Activated naive CD8-positive, alpha-beta T cell treated with anti-CD3 and anti-CD28 coated beads, Interleukin-2, amount 50 U/mL, for 24 hours (primary cell): ENCODE data around the gene PPARA.

ENCODE experiments used
- ATAC-seq: fragments of 150-1000 bp; cut with Tn5 transposase; one replicate; pipeline ENCODE4 v1.10.0; 2021
- DNase-seq: peaks from one replicate; pipeline ENCODE4 v3.0.0; 2021
- H3K27ac Mint-ChIP-seq: one replicate; pipeline ENCODE4 v1.8.0; 2021; ENCODE audit warnings: mild to moderate bottlenecking, mixed read lengths
- H3K27me3 Mint-ChIP-seq: one replicate; pipeline ENCODE4 v1.8.0; 2021; ENCODE audit warnings: mixed read lengths
- H3K36me3 Mint-ChIP-seq: one replicate; pipeline ENCODE4 v1.8.0; 2021; ENCODE audit warnings: low read depth, mixed read lengths
- H3K4me1 Mint-ChIP-seq: one replicate; pipeline ENCODE4 v1.8.0; 2021; ENCODE audit warnings: mixed read lengths
- H3K4me3 Mint-ChIP-seq: one replicate; pipeline ENCODE4 v1.8.0; 2021; ENCODE audit warnings: mild to moderate bottlenecking, moderate library complexity, mixed read lengths
- H3K9me3 Mint-ChIP-seq: one replicate; pipeline ENCODE4 v1.8.0; 2021; ENCODE audit warnings: mixed read lengths

Gene PPARA

DNA sequence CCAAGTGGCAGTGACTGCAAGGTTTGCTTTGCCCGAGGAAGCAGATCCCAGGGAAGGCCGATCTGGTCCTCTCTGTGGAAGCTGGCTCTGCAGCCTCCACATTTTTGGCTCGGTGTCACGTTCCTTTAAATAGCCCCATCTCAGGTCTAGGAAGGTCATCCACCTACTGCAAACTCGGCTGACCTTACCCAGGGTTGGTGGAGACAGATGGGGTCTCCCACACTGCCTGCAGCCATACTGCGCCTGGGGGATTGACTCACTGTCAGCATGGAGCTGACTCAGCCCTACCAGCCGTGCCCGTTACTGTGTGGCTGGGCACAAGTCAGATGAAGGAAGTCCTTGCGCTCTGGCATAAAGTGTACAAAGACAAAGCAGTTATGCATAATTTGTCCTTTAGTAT lies 82.9 kb downstream of the PPARA start:
- ATAC-seq (no peak), DNase-seq (no peak)
- H3K4me3 Mint-ChIP-seq: no peak overlapping the region
- peaks cover 4% of the 10 kb centered on the region for H3K36me3 Mint-ChIP-seq
- H3K9me3 Mint-ChIP-seq: no peaks in the 10 kb centered on the region
- no peaks in the 10 kb centered on the region for H3K4me1 Mint-ChIP-seq
- H3K27me3 Mint-ChIP-seq: no peaks in the 10 kb centered on the region
- H3K27ac Mint-ChIP-seq: no peak overlapping the region

DNA sequence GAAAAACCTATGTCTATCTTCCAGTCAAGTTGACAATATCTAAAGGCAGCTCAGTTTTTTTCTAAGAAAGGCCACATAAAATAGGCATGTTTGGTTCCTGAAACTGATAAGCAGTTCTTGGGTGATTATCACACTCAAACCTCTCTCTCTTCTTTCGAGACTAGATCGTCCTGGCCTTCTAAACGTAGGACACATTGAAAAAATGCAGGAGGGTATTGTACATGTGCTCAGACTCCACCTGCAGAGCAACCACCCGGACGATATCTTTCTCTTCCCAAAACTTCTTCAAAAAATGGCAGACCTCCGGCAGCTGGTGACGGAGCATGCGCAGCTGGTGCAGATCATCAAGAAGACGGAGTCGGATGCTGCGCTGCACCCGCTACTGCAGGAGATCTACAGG lies 84.6 kb downstream of the PPARA start:
- peaks cover 6% of the 10 kb centered on the region for H3K4me1 Mint-ChIP-seq
- ATAC-seq (no peak), DNase-seq (no peak)
- H3K9me3 Mint-ChIP-seq: no peaks in the 10 kb centered on the region
- H3K4me3 Mint-ChIP-seq: no peak overlapping the region
- peaks cover 4% of the 10 kb centered on the region for H3K36me3 Mint-ChIP-seq
- no peak overlapping the region for H3K27ac Mint-ChIP-seq
- no peaks in the 10 kb centered on the region for H3K27me3 Mint-ChIP-seq

DNA sequence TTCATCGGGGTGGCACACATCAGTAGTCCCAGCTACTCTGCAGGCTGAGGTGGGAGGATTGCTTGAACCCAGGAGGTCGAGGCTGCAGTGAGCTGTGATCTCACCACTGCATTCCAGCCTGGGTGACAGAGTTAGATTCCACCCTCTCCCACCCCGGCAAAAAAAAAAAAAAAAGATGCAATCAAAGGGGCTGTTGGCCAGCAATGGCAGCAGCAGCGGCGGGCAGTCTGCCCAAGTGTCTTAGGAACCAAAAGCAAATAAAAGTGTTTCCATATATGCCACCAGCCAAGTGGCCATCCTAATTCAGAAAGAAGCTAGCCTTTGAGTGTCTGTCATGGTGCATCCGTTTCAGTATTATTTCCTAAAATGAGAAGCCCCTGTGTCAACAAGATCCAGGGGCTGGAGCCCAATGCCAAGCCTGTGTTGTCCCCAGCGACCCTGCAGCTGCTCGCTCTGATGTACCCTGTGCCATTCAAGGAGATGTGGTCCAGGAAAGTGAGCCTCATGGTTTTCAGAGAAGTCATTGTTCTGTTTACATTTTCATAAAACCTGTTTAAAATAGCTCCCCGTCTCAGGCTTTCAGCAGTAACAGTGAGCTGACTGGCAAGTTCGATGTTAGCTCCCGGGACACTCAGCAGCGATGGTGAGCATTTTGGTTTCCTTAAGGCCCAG lies 87.3 kb downstream of the PPARA start:
- no peak overlapping the region for H3K4me3 Mint-ChIP-seq
- no peaks in the 10 kb centered on the region for H3K9me3 Mint-ChIP-seq
- no peak overlapping the region for H3K27ac Mint-ChIP-seq
- no peak for ATAC-seq
- no peak for DNase-seq
- peaks cover 2% of the 10 kb centered on the region for H3K36me3 Mint-ChIP-seq
- H3K27me3 Mint-ChIP-seq: no peaks in the 10 kb centered on the region
- peaks cover 14% of the 10 kb centered on the region for H3K4me1 Mint-ChIP-seq

DNA sequence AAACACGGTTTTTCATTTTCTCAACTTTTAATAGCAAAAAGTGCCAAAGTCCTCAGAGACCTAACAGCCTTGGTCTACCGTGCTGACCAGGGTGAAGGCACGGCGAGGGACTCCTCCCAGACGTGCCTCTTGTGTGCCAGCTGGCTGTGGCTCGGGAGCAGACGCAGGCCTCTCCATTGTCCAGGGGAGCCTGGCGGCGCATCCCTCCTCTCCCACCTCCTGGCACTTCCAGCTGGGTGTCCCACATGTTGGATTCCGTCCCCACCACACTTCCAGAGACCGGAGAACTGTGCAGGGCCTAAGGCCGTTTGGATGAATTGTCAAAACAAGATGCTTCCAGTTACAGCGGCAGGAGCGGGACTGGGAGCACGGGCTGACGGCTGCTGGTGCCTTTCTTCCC lies 88.2 kb downstream of the PPARA start:
- Mint-ChIP-seq H3K27me3 (no peaks in the 10 kb centered on the region), H3K27ac (no peak overlapping the region), H3K4me1 (peaks cover 14% of the 10 kb centered on the region)

DNA sequence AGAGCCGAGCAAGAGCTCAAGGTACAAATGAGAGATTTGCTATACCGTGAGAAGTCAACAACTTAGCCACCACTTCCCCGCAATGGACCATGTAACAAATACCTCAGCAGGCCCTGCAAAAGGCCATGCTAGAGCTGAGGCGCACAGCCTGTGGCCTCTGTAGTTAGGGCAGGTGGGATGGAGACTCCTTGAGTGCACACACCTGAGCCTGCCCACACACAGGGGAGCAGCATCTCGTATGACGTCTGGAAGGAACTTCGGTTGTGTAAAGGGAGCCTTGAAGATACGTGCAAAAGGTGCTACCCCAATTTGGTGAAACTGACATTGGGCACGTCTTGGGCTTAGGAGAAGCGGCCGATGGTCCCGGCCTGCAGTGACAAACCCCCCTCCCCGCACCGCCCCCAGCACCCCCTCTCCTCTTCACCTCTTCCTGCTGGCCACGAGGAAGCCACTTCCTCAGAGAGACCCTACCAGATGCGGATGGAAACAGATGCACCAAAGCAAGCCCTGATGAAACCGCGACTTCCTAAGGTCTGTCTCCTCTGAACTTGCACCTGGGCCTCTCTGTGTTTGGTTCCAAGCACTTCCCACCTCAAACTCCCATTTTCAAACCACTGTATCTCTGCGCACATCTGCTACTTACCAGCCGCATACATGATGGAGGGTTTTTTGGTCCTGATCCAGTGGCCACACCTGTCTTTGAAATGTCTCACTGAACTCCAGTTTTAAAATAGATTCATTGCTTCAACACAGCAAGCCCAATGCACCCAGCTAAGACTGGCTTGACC lies 89.1 kb downstream of the PPARA start:
- H3K27ac Mint-ChIP-seq: peak overlapping the region; percentile 35
- DNase-seq (no peak), ATAC-seq (no peak)
- no peaks in the 10 kb centered on the region for H3K27me3 Mint-ChIP-seq
- peaks cover 2% of the 10 kb centered on the region for H3K36me3 Mint-ChIP-seq
- H3K9me3 Mint-ChIP-seq: no peaks in the 10 kb centered on the region
- peaks cover 14% of the 10 kb centered on the region for H3K4me1 Mint-ChIP-seq
- H3K4me3 Mint-ChIP-seq: no peak overlapping the region

More for the DNA sequence above, 88.2 kb downstream of the PPARA start:
- no peak for ATAC-seq
- peaks cover 2% of the 10 kb centered on the region for H3K36me3 Mint-ChIP-seq
- H3K4me3 Mint-ChIP-seq: no peak overlapping the region
- DNase-seq: no peak
- no peaks in the 10 kb centered on the region for H3K9me3 Mint-ChIP-seq

DNA sequence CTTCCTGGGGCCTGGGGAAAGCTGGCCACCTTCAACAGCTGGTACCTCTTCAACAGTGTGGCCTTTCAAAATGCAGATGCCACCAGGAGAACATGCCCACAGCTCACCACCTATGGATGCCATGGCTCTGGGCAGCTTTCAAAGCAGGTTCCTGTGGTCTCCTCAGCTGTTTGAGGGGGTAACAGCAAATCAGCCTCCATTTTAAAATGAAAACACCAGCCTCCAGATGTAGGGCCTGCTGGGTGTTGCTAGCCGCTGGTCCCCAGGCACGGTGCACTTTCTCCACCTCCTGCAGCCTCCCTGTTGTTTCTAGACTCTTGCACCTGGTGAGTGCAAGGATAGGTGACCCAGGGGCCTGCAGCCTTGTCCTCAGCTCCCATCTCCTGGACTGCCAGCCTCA lies 89.7 kb downstream of the PPARA start:
- no peak overlapping the region for H3K27ac Mint-ChIP-seq

DNA sequence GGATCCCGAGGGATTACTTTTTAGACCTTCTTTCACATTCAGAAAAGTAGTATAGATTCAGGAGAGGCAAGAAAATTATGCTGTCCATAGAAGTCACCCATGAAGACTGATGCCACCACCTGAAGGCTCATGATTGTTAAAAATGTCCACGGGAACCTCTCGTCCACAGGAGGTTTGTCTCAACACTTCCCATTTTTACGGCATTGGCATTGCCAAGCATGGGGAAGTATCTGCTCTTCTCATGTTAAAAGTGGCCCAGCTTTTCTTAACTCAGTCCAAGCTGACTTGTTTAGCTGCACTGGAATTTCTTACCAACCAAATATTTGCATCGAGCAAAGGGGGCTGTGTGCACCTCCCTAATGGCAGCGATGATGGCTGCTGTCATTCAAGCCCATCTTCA lies 90.2 kb downstream of the PPARA start:
- H3K27me3 Mint-ChIP-seq: no peaks in the 10 kb centered on the region
- H3K27ac Mint-ChIP-seq: no peak overlapping the region
- no peak overlapping the region for H3K4me3 Mint-ChIP-seq
- peaks cover 14% of the 10 kb centered on the region for H3K4me1 Mint-ChIP-seq
- H3K9me3 Mint-ChIP-seq: no peaks in the 10 kb centered on the region
- DNase-seq (no peak), ATAC-seq (no peak)
- H3K36me3 Mint-ChIP-seq: peaks cover 2% of the 10 kb centered on the region

More for the DNA sequence above, 89.7 kb downstream of the PPARA start:
- peaks cover 2% of the 10 kb centered on the region for H3K36me3 Mint-ChIP-seq
- H3K27me3 Mint-ChIP-seq: no peaks in the 10 kb centered on the region
- no peak overlapping the region for H3K4me3 Mint-ChIP-seq
- DNase-seq: no peak
- no peaks in the 10 kb centered on the region for H3K9me3 Mint-ChIP-seq
- ATAC-seq: no peak
- peaks cover 14% of the 10 kb centered on the region for H3K4me1 Mint-ChIP-seq

DNA sequence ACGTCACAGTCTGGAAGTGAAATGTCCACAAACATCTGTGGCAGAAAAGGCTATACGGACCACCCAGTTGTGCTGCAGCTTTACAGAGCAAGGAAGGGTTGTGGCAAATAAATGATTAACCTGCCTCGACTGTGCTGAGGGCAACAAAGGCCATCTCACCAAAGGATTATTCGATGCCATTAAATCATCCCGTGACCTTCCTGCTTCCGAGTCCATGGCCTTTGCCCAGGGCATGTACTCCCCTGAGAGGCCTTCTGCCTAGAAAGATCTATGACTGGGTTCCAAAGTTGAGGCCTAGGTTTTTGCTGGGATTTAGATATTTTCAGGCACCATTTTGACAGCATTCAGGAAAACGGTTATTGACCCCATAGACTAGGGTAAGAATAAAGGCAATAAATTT lies 90.6 kb downstream of the PPARA start:
- H3K27ac Mint-ChIP-seq: no peak overlapping the region
- H3K36me3 Mint-ChIP-seq: no peaks in the 10 kb centered on the region
- DNase-seq: no peak
- no peak overlapping the region for H3K4me3 Mint-ChIP-seq
- no peaks in the 10 kb centered on the region for H3K9me3 Mint-ChIP-seq
- H3K27me3 Mint-ChIP-seq: no peaks in the 10 kb centered on the region
- ATAC-seq: no peak
- H3K4me1 Mint-ChIP-seq: peaks cover 14% of the 10 kb centered on the region

DNA sequence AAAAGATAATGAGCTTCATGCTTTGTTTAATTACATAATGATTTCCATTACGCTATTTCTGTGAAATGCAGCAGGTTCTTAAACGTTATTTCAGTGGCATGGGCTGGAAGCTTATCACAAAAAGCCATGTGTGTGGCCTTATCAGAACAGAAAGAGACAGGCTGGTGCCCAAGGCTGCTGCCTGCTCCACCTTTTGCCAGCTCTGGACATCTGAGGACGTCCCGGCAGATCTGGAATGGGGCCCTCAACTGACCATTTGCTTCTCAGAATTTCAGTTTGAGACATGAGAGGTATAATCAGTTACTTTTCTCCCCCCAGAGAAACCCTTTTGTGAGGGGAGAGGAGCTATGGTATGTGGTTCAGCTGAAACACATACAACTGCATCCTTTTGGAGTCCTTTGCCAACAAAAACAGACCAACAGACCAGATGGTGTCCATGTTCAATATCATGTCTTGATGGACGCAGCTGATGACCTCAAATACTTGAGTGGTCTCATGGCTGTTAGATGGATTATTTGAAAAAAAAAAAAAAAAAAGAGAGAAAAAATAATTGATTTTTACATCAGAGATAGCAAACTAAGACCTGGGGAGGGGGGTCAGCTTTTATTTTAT lies 91.2 kb downstream of the PPARA start:
- no peaks in the 10 kb centered on the region for H3K27me3 Mint-ChIP-seq
- DNase-seq: no peak
- H3K4me3 Mint-ChIP-seq: no peak overlapping the region
- H3K4me1 Mint-ChIP-seq: peaks cover 14% of the 10 kb centered on the region
- no peaks in the 10 kb centered on the region for H3K9me3 Mint-ChIP-seq
- H3K36me3 Mint-ChIP-seq: no peaks in the 10 kb centered on the region
- no peak for ATAC-seq
- no peak overlapping the region for H3K27ac Mint-ChIP-seq

DNA sequence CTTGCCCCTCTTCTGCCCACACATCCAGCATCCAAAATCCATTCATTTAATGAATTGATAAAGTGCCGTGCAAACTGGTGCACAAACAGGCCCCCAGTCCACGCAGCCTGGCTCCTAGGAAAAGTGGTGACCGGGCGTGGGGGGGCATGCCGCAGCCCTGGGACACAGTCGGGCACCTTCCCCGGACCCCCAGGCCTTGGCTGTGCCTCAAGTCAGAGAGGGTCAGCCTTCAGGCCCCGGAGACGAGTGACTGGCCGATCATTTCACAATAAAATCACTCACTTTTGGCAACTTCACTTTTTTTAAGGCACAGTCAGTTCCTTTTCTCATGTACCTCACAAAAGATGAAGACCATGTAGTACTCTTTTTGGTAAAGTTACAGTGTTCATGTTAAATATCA lies 91.8 kb downstream of the PPARA start:
- peaks cover 14% of the 10 kb centered on the region for H3K4me1 Mint-ChIP-seq
- H3K9me3 Mint-ChIP-seq: no peaks in the 10 kb centered on the region
- DNase-seq: no peak
- ATAC-seq: no peak
- H3K4me3 Mint-ChIP-seq: no peak overlapping the region
- no peaks in the 10 kb centered on the region for H3K27me3 Mint-ChIP-seq
- H3K36me3 Mint-ChIP-seq: no peaks in the 10 kb centered on the region
- H3K27ac Mint-ChIP-seq: no peak overlapping the region

DNA sequence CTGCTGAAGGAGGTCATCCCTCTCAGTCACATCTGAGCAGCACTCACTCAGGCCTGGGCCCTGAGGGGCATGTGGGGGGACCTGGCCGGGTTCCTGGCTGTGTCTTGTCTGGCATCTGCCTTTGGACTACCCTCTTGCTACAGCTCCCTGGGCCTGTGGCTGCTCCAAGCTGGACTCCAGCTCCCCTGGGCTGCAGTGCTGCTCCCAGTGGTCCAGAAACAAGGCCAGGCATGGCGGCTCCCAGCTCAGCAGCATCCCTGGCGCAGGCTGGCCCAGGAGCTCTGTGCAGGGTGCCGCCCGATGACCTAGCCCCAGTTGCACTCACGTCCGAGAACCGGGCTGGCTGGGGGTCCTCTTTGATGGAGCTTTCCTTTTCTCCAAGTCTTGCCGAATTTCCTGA lies 94.4 kb downstream of the PPARA start:
- H3K36me3 Mint-ChIP-seq: no peaks in the 10 kb centered on the region
- H3K9me3 Mint-ChIP-seq: no peaks in the 10 kb centered on the region
- DNase-seq: no peak
- H3K27me3 Mint-ChIP-seq: no peaks in the 10 kb centered on the region
- no peak for ATAC-seq
- H3K27ac Mint-ChIP-seq: no peak overlapping the region
- no peak overlapping the region for H3K4me3 Mint-ChIP-seq
- H3K4me1 Mint-ChIP-seq: peaks cover 15% of the 10 kb centered on the region

DNA sequence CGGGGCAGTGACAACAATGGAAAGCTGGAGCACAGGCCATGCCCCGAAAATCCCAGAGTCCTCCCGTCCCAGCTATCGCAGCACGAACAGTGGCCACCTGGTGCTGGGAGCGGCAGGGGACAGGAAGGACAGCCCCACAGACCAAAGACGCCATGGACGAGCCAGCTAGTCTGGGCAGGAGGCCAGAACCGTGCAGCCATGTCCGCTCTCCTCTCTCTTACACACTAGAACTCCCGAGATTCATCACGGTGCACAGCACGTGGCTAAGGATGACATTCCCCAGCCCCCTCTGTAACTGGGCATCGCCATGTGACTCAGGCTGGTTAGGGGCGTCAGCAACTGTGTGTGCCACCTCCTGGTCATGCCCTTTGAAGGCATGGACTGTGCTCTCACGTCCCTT lies 95.2 kb downstream of the PPARA start:
- no peak for DNase-seq
- ATAC-seq: no peak
- no peaks in the 10 kb centered on the region for H3K36me3 Mint-ChIP-seq
- H3K27ac Mint-ChIP-seq: no peak overlapping the region
- H3K4me1 Mint-ChIP-seq: peaks cover 7% of the 10 kb centered on the region
- no peaks in the 10 kb centered on the region for H3K9me3 Mint-ChIP-seq
- no peak overlapping the region for H3K4me3 Mint-ChIP-seq
- no peaks in the 10 kb centered on the region for H3K27me3 Mint-ChIP-seq

DNA sequence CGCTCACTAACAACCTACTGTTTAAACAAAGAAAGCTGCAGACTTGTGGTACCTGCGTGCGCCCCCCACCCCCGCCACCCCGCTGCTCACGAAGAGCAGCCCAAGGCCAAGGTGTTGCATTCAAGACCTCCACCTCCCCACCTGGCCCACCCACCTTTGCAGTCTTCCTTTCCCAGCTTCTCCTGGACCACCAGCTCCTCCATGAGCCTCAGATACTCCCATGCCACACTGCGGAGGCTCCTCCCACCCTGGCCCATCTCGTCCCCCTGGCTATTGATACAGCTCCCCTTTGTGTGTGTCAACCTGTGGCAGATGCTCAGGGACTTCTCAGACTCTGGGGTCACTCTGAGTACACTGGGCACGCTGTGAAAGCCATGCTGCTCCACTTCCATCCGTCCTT lies 95.9 kb downstream of the PPARA start:
- Mint-ChIP-seq H3K36me3 (no peaks in the 10 kb centered on the region), H3K27ac (no peak overlapping the region), H3K27me3 (no peaks in the 10 kb centered on the region), H3K4me3 (no peak overlapping the region), H3K9me3 (no peaks in the 10 kb centered on the region), H3K4me1 (peaks cover 11% of the 10 kb centered on the region)
- ATAC-seq (no peak), DNase-seq (no peak)

DNA sequence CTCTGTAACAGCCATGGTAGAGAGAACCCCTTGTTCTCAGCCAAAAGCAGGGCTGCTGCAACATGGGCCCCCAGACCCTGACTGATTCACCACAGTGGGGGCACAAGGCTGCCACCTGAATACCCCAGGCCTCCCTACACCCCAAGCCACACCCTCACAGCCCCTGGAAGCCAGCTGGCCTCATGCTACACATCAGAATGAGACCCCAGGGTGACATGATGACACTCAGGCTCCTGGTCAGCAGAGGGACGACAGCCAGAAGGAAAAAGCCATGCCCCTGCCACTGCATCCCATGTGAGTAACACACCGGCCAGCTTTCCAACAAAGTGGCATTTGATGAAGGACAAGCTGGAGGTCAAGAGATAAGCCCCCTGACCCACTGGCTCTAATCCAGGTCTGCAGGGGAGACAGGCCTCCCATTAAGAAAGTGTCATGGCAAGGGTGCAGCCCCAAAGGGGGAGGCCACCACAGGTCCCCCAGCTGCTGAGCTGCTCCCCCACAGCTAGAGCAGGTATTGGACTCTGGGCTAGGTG lies 97.2 kb downstream of the PPARA start:
- Mint-ChIP-seq H3K27ac (no peak overlapping the region), H3K4me1 (peaks cover 22% of the 10 kb centered on the region), H3K9me3 (no peaks in the 10 kb centered on the region), H3K36me3 (no peaks in the 10 kb centered on the region), H3K27me3 (no peaks in the 10 kb centered on the region), H3K4me3 (no peak overlapping the region)
- ATAC-seq (no peak), DNase-seq (no peak)
